22Rv1 (cell line): ENCODE measurements around the gene LRRC25.

ENCODE experiments used
- H3K27ac ChIP-seq: fragments of 450-650 bp; 2 replicates; pipeline ENCODE4 v1.5.1; 2017
- CTCF ChIP-seq: fragments of 450-650 bp; IDR thresholded peaks from 2 replicates; pipeline ENCODE4 v1.5.1; 2017; ENCODE audit warnings: mild to moderate bottlenecking
- ZFX ChIP-seq: fragments of 450-650 bp; IDR thresholded peaks from 2 replicates; pipeline ENCODE4 v1.6.1; 2017; ENCODE audit warnings: antibody characterized with exemption, borderline replicate concordance

The LRRC25 gene

GRCh38 chr19:18373407-18373891 is 24.0 kb downstream of the LRRC25 start:
- no peak for TF ChIP-seq CTCF
- peak overlapping the region; percentile 38 for H3K27ac ChIP-seq

- TF ChIP-seq CTCF: no peak
- TF ChIP-seq ZFX: no peak
- H3K27ac ChIP-seq: no peak overlapping the region
Observed at GRCh38 chr19:18368504-18369222, 28.8 kb downstream of the LRRC25 start.

GRCh38 chr19:18366021-18366435 is 31.4 kb downstream of the LRRC25 start:
- no peak for TF ChIP-seq ZFX
- no peak for TF ChIP-seq CTCF
- peak overlapping the region; percentile 80 for H3K27ac ChIP-seq

- TF ChIP-seq CTCF: no peak
- no peak for TF ChIP-seq ZFX
Observed at GRCh38 chr19:18364826-18365528, 32.4 kb downstream of the LRRC25 start.

GRCh38 chr19:18364277-18364825 is 33.1 kb downstream of the LRRC25 start:
- peak overlapping the region; percentile 80 for H3K27ac ChIP-seq

More at GRCh38 chr19:18364826-18365528, 32.4 kb downstream of the LRRC25 start:
- H3K27ac ChIP-seq: peak overlapping the region; percentile 80

- TF ChIP-seq ZFX (no peak), CTCF (no peak)
- peak overlapping the region; percentile 80 for H3K27ac ChIP-seq
Observed at GRCh38 chr19:18363787-18364186, 33.6 kb downstream of the LRRC25 start.

- peak overlapping the region; percentile 80; the same call in 1 of the 2 replicates for H3K27ac ChIP-seq
- no peak for TF ChIP-seq ZFX
- TF ChIP-seq CTCF: no peak
Observed at GRCh38 chr19:18362934-18363542, 34.4 kb downstream of the LRRC25 start.
